ENCODE results near the gene PAK5.

DNA sequence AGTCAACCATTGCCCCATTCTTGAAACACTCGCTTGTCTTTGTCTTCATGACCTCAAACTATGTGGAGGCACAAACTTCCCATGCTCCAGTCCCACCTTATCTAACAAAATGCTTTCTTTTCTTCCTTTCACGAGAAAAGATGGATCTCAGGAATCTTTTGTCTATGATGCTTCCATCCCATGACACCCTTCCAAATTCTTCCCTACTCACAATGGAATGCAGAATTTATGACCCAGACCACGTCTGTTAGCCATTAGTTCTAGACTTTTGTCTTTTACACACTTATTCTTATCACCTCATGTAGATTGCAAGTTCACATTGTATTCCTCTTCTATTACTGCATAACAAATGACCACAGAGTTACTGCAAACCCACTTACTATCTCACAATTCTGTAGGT lies 348.7 kb downstream of the PAK5 start:
- TF ChIP-seq GATA2 (IDR thresholded peaks at IDR 0.05; ENCODE audit: low read depth, low read length) (no peak), GATA3 (IDR thresholded peaks at IDR 0.05; ENCODE audit: low read depth, low read length) (no peak)

All from SH-SY5Y (cell line).